BE2C (cell line): ENCODE measurements around the gene CRNN.

ENCODE experiments used
- DNase-seq: peaks from one replicate; pipeline ENCODE4 v3.0.0-alpha.2; 2020
- H3K27me3 ChIP-seq: fragments of 250-450 bp; sonication (Bioruptor Pico); 2 replicates; pipeline ENCODE4 v1.5.1; 2020; ENCODE audit warnings: mild to moderate bottlenecking
- H3K36me3 ChIP-seq: fragments of 250-450 bp; sonication (Bioruptor Pico); 2 replicates; pipeline ENCODE4 v1.5.1; 2020; ENCODE audit warnings: mild to moderate bottlenecking
- H3K4me1 ChIP-seq: fragments of 250-450 bp; sonication (Bioruptor Pico); 2 replicates; pipeline ENCODE4 v1.5.1; 2020
- H3K4me3 ChIP-seq: 2 replicates; pipeline ENCODE4 v1.5.1; 2011; ENCODE audit warnings: low read depth, low read length
- H3K9me3 ChIP-seq: fragments of 250-450 bp; sonication (Bioruptor Pico); 2 replicates; pipeline ENCODE4 v1.5.1; 2020
- CTCF ChIP-seq: IDR thresholded peaks from 2 replicates; pipeline ENCODE4 v1.5.1; 2012; ENCODE audit warnings: mild to moderate bottlenecking, low read depth, low read length

CRNN gene

GRCh38 chr1:152440635-152441471, 26.8 kb upstream of the CRNN start:
- no peaks in the 10 kb centered on the region for H3K36me3 ChIP-seq
- peak; percentile 72 for DNase-seq

GRCh38 chr1:152436593-152437496, 22.8 kb upstream of the CRNN start:
- no peak for DNase-seq
- H3K36me3 ChIP-seq, result no peaks in the 10 kb centered on the region
- no peak overlapping the region for H3K4me3 ChIP-seq
- H3K27me3 ChIP-seq, result no peaks in the 10 kb centered on the region
- no peaks in the 10 kb centered on the region for H3K9me3 ChIP-seq
- no peak for TF ChIP-seq CTCF
- H3K4me1 ChIP-seq, result no peaks in the 10 kb centered on the region

More at GRCh38 chr1:152440635-152441471, 26.8 kb upstream of the CRNN start:
- Histone ChIP-seq H3K4me1 (no peaks in the 10 kb centered on the region), H3K27me3 (no peaks in the 10 kb centered on the region), H3K9me3 (no peaks in the 10 kb centered on the region), H3K4me3 (no peak overlapping the region)
- peak; percentile 91 for TF ChIP-seq CTCF

GRCh38 chr1:152427458-152427857, 13.4 kb upstream of the CRNN start:
- Histone ChIP-seq H3K4me3 (no peak overlapping the region), H3K9me3 (no peaks in the 10 kb centered on the region), H3K27me3 (no peaks in the 10 kb centered on the region), H3K4me1 (no peaks in the 10 kb centered on the region), H3K36me3 (no peaks in the 10 kb centered on the region)
- no peak for DNase-seq
- no peak for TF ChIP-seq CTCF

- DNase-seq, result no peak
- H3K4me1 ChIP-seq, result no peaks in the 10 kb centered on the region
- H3K27me3 ChIP-seq, result no peaks in the 10 kb centered on the region
- no peaks in the 10 kb centered on the region for H3K9me3 ChIP-seq
- H3K36me3 ChIP-seq, result no peaks in the 10 kb centered on the region
- TF ChIP-seq CTCF, result no peak
- H3K4me3 ChIP-seq, result no peak overlapping the region
Observed at GRCh38 chr1:152426731-152427130, 12.7 kb upstream of the CRNN start.

- no peaks in the 10 kb centered on the region for H3K9me3 ChIP-seq
Observed at GRCh38 chr1:152419917-152420316, 5.9 kb upstream of the CRNN start.

More at GRCh38 chr1:152419917-152420316, 5.9 kb upstream of the CRNN start:
- H3K4me1 ChIP-seq, result no peaks in the 10 kb centered on the region
- no peak for TF ChIP-seq CTCF
- H3K36me3 ChIP-seq, result no peaks in the 10 kb centered on the region
- H3K4me3 ChIP-seq, result no peak overlapping the region
- H3K27me3 ChIP-seq, result no peaks in the 10 kb centered on the region
- no peak for DNase-seq
